ENCODE results near the gene GALNS. TPM values are rescaled to one million over a fixed set of nuclear protein-coding genes. Genes with fewer than 3 reads are reported as not detected.
"Not testable (repeated sequence)": the region's sequence is repeated elsewhere in the genome, so short reads cannot be mapped to it uniquely, and the experiment has no call there.

GALNS gene
- total RNA-seq, 1 experiment from 2014 or later, result 32.1 TPM

DNA sequence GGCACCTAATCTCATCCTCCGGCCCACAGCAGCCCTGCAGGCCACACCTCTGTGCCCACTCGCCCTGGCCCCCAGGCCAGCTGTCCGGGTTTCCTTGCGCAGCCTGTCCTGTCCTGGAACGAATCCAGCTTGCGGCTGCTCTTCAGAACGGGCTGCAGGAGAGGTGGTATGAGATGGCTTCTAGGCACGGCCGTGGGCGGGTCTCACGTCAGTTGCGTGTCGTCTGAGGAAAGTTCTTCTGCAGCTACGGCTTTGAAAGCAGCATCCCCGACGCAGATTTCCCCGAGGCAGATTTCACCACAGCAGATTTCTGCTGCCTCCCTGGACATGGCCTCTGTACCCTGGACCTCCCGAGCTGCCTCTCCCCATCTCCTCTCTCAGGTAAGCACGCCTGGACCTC, 18.2 kb downstream of the GALNS start:
- DNase-seq (ENCODE audit: low read depth), result no peak

DNA sequence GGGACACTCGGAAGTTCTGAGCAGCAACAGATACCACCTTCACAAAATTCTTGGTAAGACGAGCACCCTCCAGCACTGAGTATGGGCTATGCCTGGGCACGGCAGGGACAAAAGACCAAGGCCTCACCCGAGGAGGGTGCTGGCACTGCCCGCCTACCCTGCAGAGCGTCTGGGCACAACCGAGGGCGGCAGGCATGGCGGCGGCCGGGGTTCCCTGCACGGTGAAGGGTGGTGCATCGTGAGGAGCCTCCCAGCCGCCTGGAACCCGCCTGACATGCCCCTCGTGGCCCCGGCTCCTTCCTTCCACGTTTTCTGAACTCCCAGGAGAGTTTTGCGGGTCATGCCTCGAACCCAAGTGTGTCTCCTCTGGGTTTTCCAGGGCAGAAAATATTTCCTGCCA, 18.9 kb downstream of the GALNS start:
- no peak for DNase-seq (ENCODE audit: low read depth)

DNA sequence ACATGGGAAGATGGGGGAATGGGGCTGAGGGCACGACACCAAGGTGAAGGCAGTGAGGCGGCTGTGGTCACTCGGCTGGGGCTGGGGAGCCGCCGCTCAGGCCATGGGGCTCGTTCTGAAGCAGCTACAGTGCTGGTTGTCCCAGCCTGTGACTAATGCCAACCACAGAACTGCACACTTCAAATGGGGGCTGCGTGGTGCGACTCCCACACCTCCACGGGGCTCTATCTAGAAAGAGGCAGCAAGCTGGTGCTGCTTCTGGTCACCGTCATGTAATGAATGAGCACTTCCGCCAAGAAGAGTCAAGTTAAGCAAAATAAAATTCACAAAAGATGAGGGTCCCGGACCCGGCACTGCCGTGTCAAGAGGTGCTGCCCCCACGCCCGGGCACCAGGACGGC, 20.0 kb downstream of the GALNS start:
- no peak for DNase-seq (ENCODE audit: low read depth)

DNA sequence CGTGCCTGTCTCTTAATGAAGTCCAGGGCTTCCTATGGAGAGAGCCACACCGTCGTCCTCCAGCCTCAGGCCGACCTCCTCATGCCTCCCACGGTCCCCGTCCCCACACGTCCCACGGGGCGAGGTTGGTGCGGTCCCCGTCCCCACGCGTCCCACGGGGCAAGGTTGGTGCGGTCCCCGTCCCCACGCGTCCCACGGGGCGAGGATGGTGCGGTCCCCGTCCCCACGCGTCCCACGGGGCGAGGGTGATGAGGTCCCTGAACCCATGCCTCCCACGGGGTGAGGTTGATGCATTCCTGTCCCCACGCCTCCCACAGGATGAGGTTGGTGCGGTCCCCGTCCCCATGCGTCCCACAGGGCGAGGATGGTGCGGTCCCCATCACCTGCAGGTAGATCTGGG, 20.9 kb downstream of the GALNS start:
- DNase-seq (ENCODE audit: low read depth), result no peak

GRCh38 chr16:88835383-88835782, 21.4 kb downstream of the GALNS start:
- no peak for DNase-seq (ENCODE audit: low read depth)

- no peak for DNase-seq (ENCODE audit: low read depth)
These were observed 22.1 kb downstream of the GALNS start for GRCh38 chr16:88834670-88835069.

GRCh38 chr16:88833086-88833485, 23.7 kb downstream of the GALNS start:
- no peak for DNase-seq (ENCODE audit: low read depth)

GRCh38 chr16:88831838-88832237, 24.9 kb downstream of the GALNS start:
- DNase-seq (ENCODE audit: low read depth), result no peak

DNA sequence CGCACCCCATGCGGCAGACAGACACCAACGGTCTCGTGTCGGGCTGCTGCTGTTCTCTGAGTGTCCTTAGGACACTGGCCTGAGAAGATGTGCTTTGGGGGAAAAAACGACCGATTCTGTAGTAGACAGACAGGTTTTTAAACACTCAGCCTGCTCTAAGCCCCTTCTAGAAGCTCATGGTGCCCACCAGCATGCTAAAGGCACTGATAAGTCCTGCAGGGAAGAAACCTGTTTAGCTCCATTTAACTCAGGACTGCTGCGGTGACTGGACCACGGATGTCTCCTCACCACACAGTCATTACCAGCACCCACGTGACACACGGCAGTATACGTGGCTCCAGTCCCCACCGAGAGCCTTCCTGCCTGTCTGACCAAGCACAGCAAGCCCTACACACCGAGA, 26.0 kb downstream of the GALNS start:
- no peak for DNase-seq (ENCODE audit: low read depth)

- no peak for DNase-seq (ENCODE audit: low read depth)
These were observed 26.5 kb downstream of the GALNS start for GRCh38 chr16:88830258-88830657.

- no peak for DNase-seq (ENCODE audit: low read depth)
These were observed 28.0 kb downstream of the GALNS start for GRCh38 chr16:88828711-88829110.

DNA sequence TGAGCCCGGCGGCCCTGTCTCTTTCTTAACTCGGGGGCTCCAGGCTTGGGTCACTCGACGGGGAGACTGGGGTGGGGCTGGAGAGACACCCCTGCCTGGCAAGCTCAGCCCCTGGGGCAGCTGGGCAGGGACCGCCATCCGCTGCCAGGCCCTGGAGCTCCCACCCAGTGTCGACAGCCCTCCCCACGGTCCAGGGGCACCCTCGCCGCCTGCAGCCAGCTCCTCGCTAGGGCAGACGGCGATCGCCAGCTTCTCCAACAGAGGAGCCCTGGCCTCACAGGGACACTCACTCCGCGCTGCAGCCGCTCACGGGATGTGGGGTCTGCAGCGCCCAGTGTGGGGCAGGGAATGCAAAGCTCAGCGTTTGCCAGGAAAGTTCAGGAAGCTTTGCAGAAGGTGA, 29.0 kb downstream of the GALNS start:
- no peak for DNase-seq (ENCODE audit: low read depth)

- no peak for DNase-seq (ENCODE audit: low read depth)
These were observed 30.5 kb downstream of the GALNS start for GRCh38 chr16:88826070-88826840.

- no peak for DNase-seq (ENCODE audit: low read depth)
These were observed 31.6 kb downstream of the GALNS start for GRCh38 chr16:88825146-88825545.

DNA sequence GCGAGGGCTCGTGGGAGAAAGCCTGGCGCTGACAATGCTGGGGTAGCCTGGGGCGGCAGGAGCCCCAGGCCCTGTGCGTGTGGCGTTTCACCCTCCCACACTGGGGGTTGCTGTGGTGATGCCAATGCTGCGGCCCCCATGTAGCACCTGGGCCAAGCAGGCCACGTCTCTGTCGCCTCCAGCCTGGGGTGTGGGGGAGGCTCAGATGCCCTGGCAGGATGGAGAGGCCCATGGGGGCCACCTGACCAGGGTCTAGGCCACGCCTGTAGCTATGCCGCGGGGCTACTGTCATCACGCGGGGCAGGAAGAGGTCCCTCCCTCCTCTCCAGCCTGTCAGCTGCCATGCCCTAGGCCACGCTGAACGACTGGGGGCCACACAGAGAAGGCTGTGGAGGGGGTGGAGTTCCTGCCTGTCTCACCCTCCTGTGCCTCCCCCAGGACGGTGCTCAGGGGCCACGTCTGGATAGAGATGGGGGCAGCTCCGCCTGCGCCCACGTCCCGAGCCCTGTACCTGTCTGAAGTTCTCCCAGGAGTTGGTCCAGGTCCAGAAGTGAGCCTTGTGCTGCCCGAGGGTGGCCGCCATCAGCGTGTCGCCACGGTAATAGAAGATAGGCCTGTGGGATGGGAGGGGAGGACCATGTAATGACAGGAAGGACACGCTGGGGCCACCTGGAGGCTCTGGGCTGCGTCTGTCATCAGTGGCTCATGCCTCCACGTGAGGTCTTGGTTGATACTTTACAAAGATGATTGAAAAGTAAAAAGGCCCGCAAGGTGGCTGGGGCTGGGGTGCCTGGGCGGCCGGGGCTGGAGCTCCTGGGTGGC, 32.3 kb downstream of the GALNS start:
- DNase-seq (ENCODE audit: low read depth), result no peak

- DNase-seq (ENCODE audit: low read depth), result not testable (repeated sequence)
These were observed 33.1 kb downstream of the GALNS start for GRCh38 chr16:88823646-88824045.

DNA sequence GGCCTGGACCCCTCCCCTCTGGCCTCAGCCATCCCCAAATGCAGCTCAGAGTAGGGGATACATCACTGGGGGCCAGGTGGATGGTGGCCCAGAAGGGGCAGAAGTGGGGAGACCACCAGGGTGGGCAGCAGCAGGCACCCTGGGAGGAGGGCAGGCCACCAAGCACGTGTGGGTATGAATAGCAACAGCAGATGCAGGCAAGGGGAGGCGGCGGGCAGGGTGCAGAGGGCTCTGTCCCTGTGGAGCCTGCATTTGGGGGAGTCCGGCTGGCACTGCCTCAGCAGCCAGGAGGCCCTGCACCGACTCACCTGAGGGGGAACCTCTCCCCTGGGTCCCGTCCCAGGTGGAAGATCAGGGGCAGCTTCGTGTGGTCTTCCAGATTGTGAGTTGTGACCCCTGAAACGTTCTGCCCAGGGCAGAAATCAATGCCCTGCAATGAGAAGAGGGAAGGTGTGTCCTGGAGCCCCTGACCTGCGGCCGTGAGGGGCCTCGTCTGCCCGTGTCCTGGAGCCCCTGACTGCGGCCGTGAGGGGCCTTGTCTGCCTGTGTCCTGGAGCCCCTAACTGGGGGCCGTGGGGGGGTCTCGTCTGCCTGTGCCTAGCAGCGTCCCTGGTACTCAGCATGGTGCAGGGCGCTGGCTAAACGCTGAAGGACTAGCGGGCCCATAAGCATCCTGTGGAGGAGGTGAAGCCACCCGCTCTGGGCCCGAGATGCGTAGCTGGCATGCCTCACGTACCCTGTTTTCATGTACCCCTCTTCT, 34.3 kb downstream of the GALNS start:
- no peak for DNase-seq (ENCODE audit: low read depth)

DNA sequence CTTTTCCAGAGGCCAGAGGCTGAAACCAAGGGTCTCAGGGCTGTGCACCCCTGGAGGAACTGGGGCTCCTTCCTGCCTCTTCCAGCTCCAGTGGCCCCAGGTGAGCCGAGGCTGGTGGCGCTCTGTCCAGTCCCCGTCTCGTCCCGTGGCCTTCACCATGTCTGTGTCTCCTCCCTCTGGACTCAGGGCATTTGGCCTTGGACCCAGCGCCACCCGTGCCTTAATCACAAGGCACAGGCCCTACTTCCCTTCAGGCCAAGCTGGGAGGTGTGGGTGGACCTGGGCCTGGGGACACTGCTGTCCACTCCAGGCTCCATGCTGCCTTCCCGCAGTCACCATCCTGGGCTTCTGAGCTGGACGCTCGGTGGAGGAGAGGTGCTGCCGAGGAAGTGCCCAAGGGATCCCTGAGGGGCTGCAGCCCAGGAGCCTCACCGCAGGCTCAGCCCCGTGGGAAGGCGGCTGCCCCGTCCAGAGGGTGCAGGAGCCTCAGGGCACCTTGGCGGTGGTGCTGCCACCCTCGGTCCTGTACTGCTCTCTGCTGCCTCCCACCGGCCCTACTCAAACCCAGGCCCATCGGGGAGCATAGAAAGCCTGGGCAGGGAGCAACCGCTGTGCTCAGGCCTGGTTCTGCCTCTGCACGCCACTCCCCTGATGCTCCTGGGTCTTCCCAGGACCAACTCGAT, 35.4 kb downstream of the GALNS start:
- no peak for DNase-seq (ENCODE audit: low read depth)

DNA sequence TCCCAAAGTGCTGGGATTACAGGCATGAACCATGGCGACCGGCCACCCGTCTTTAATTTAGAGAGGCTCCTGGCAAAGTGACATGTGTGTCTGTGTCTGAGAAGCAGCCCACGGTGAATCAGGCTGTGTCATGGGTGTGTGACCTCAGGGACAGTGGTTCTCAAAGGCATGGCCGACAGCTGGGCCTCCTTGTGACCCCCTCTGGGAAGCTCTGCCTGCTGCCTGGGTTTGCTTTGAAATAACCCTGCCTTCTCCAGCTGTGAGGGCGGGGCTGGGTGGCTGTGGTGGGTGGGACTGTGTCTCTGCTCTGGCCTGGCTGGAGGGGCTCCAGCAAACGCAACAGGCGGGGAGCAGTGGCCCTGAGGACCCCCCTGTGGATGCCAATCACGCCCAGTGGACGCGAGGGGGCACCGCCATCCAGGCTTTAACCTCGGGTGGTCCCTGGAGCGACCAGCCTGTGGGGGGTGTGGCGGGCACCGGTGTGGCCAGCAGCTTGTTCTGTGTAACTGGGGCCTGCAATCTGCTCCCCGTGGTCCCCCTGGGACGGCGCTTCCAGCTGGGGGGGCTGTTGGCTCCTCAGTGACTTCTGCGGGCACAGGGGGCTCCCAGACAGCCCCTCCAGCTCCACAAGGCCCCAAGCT, 36.2 kb downstream of the GALNS start:
- no peak for DNase-seq (ENCODE audit: low read depth)

DNA sequence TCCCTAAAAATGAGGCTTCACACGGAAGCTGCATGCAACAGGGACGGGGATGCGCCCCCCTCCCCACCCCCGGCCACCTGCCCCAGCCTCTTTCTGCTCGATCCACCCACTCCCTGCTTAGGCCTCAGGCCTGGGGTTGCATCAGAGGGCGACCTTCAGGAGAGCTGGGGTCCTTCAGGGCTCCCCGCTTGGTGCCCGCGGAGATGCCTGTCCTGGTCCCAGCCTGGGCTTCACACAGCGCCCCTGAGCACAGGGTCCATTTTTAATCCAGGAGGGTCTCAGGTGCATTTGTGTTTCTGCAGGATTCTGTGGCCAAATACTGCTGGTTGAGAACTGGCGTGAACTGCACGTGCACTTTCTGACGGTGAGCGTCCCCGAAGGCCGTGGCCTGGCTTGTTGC, 37.6 kb downstream of the GALNS start:
- no peak for DNase-seq (ENCODE audit: low read depth)

DNA sequence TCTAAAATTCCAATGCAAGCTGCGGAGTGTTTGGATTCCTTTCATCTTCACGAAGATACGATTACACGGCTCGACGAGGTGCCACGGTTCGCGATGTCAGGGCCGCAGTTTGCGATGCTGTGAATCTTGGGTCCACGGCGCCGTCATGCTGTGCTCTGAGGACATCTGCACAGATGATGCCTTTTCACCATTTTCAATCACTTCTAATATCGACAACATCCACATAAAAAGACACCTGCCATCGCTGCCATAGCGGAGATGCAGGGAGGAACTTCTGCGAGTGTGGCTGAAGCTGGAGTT, 38.2 kb downstream of the GALNS start:
- DNase-seq (ENCODE audit: low read depth), result no peak

All from RPMI7951 (cell line).